Transverse colon (tissue), 4 donors: Measurements from ENCODE around the gene FBL. TPM values are rescaled to one million over a fixed set of nuclear protein-coding genes. Genes with fewer than 3 reads are reported as not detected.
"Not testable (repeated sequence)": the region's sequence is repeated elsewhere in the genome, so short reads cannot be mapped to it uniquely, and the experiment has no call there.

Experiments
- DNase-seq: peaks from one replicate; pipeline ENCODE4 v3.0.0-alpha.2; 2019
- H3K27ac ChIP-seq, 4 donors: fragments of 200-600 bp; sonication (generic); 2 replicates each; pipeline ENCODE4 v1.5.1; 2016 to 2018; ENCODE audit warnings: inconsistent platforms in 4 of 4
- H3K27me3 ChIP-seq: fragments of 200-600 bp; sonication (generic); 2 replicates; pipeline ENCODE4 v1.5.1; 2017; ENCODE audit warnings: inconsistent platforms
- H3K36me3 ChIP-seq, 4 donors: fragments of 200-600 bp; sonication (generic); 2 replicates each; pipeline ENCODE4 v1.5.1; 2017 to 2019; ENCODE audit warnings: inconsistent platforms in 4 of 4
- H3K4me1 ChIP-seq, 4 donors: fragments of 200-600 bp; sonication (generic); 2 replicates each; pipeline ENCODE4 v1.5.1; 2017 to 2020; ENCODE audit warnings: inconsistent platforms in 4 of 4
- H3K4me3 ChIP-seq, 4 donors: fragments of 200-600 bp; sonication (generic); 1 replicate in 1 of 4; 2 replicates in 3 of 4; pipeline versions ENCODE4 v1.5.1 to v1.6.1; 2017 to 2019; ENCODE audit warnings: inconsistent platforms in 4 of 4
- H3K9me3 ChIP-seq, 2 donors: fragments of 200-600 bp; sonication (generic); 2 replicates each; pipeline ENCODE4 v1.5.1; 2017 to 2019; ENCODE audit warnings: inconsistent platforms in 2 of 2
- EP300 ChIP-seq: sonication (generic); formaldehyde crosslinking; IDR thresholded peaks from one replicate; pipeline ENCODE4 v1.6.1; 2017; ENCODE audit warnings: antibody characterized with exemption, low read depth
- POLR2A ChIP-seq: fragments of 450-650 bp; IDR thresholded peaks from one replicate; pipeline ENCODE4 v1.6.1; 2016; ENCODE audit warnings: antibody characterized with exemption, mild to moderate bottlenecking, moderate library complexity
- POLR2AphosphoS5 ChIP-seq, 3 donors: sonication (generic); formaldehyde crosslinking; IDR thresholded peaks; one replicate each; pipeline ENCODE4 v1.6.1; 2016; ENCODE audit warnings: antibody characterized with exemption in 3 of 3
- WGBS, 2 donors: methylation state at CpG; one replicate each; pipeline ENCODE4 v1.1.5; 2018; ENCODE audit warnings: low coverage in 1 of 2; 5-methylcytosine and 5-hydroxymethylcytosine counted together
- in situ Hi-C, 4 donors: fragments of 200-750 bp; cut with MboI; loops; one replicate each; pipeline versions ENCODE4 v1.15.0 to v1.15.1; 2017; ENCODE audit warnings: low sequenced_read_pairs in 3 of 4, low pct_ligation_motif_present in 1 of 4, low pct_unique_long_range_greater_than_20kb in 1 of 4
- intact Hi-C: fragments of 100-400 bp; cut with DNase I; formaldehyde crosslinking; loops from one replicate; pipeline ENCODE4 v1.15.1; 2023; ENCODE audit warnings: low total_unique reads
- total RNA-seq, 4 donors: library from RNA; depleted of rRNA; stranded (reverse); fragments of >200 nt; gene quantifications; one replicate each; pipeline ENCODE4 v1.1.0, GENCODE V29; 2016
- TF ChIP-seq, protein P1 (sequence below), 5 experiments: fragments of 200-600 bp in 3 of 5; fragments of 450-650 bp in 2 of 5; sonication (generic) in 3 of 5; IDR thresholded peaks; 1 replicate in 2 of 5; 2 replicates in 3 of 5; pipeline ENCODE4 v1.5.1; 2016 to 2017; ENCODE audit warnings: antibody characterized with exemption in 5 of 5, inconsistent platforms in 3 of 5, mild to moderate bottlenecking in 2 of 5, moderate library complexity in 1 of 5

FBL gene
- total RNA-seq, 4 donors from 2014 or later = 20.6 to 107 (median 62.6) TPM

DNA sequence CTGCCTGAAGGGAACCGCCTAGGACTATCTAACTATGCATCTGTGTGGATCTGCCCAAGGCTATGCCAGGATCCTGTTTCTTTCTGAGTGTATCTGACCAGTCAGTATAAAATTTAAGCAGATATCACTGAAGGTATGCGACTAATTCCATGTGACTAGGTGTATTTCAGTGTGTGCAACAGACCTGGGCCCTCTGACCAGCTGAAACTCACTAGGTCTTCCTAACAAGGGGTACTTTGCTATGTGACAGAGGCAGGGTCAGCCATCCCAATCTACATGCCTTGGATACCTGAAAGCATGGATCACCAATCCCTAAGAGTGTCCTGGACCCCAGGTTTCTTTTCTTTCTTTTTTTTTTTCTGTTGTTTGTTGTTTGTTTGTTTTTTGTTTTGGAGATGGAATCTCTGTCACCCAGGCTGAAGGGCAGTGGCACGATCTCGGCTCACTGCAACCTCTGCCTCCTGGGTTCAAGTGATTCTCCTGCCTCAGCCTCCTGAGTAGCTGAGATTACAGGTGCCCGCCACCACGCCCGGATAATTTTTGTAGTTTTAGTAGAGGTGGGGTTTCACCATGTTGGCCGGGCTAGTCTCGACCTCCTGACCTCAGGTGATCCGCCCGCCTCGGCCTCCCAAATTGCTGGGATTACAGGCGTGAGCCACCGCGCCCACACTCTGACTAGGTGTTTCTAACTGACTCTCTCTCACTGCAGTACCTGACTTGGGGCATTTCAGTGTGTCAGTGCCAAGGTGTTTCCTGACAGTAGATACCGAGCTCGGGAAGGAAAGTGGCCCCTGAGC, 44.8 kb upstream of the FBL start:
- H3K27ac ChIP-seq = no peak overlapping the region
- peaks cover 0 to 5% (median 0%) of the 10 kb centered on the region in 4 donors for H3K36me3 ChIP-seq
- TF ChIP-seq, protein P1, sequence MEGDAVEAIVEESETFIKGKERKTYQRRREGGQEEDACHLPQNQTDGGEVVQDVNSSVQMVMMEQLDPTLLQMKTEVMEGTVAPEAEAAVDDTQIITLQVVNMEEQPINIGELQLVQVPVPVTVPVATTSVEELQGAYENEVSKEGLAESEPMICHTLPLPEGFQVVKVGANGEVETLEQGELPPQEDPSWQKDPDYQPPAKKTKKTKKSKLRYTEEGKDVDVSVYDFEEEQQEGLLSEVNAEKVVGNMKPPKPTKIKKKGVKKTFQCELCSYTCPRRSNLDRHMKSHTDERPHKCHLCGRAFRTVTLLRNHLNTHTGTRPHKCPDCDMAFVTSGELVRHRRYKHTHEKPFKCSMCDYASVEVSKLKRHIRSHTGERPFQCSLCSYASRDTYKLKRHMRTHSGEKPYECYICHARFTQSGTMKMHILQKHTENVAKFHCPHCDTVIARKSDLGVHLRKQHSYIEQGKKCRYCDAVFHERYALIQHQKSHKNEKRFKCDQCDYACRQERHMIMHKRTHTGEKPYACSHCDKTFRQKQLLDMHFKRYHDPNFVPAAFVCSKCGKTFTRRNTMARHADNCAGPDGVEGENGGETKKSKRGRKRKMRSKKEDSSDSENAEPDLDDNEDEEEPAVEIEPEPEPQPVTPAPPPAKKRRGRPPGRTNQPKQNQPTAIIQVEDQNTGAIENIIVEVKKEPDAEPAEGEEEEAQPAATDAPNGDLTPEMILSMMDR (IDR thresholded peaks at IDR 0.05) = no peak
- TF ChIP-seq POLR2AphosphoS5 (IDR thresholded peaks at IDR 0.05) = no peak
- TF ChIP-seq POLR2A = no peak
- no peak for TF ChIP-seq EP300
- WGBS, 2 donors = 78 to 100% methylated on average over 6 to 17 of the region's 17 CpGs
- intact Hi-C loops = no loop called here
- no peak for DNase-seq
- H3K27me3 ChIP-seq = peaks cover 10% of the 10 kb centered on the region
- H3K9me3 ChIP-seq = no peaks in the 10 kb centered on the region
- in situ Hi-C loops = no loop called here
- no peak overlapping the region for H3K4me3 ChIP-seq
- peaks cover 0 to 3% (median 0%) of the 10 kb centered on the region in 4 donors for H3K4me1 ChIP-seq

DNA sequence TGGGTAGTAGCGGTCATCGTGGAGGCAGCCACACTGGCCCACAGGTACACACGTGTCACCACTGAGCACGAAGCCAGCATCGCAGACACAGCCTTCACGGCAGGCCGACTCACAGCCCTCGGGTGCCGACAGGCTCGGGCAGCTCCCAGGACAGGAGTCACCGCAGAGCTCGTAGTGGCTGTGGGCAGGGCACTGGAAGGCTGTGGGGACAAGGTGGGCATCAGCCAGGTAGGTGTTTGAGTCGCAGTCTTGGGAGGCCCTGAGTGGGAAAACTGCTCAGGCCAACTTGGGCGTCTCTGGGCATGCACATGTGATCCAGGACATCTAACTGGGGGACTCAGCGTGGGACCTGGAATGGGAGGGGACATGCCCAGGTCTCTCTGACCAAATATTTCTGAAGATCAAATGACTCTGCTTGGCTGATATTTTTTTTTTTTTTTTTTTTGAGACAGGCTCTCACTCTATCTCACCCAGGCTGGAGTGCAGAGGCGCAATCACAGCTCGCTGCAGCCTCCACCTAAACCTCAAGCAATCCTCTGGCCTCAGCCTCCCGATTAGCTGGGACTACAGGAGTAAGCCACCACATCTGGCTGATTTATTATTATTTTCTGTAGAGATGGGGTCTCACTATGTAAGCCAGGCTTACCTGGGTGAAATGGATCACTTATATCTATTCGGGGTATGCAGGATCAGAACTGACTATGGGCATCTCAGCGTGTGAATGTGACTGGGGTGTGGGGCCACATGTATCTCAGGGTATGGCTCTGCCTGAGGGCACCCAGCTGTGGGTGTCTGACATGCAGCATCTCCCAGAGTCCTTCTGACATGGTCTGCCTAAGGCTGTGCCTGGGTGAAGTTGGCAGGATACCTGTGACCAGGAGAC, 43.9 kb upstream of the FBL start:
- intact Hi-C loops, in situ Hi-C loops, H3K27me3 ChIP-seq, H3K9me3 ChIP-seq, H3K27ac ChIP-seq, H3K4me1 ChIP-seq, H3K36me3 ChIP-seq, DNase-seq, H3K4me3 ChIP-seq: not testable (repeated sequence)
- peak in 1 of 3 donors; percentile 36 for TF ChIP-seq POLR2AphosphoS5 (IDR thresholded peaks at IDR 0.05)
- 91 to 97% methylated on average over 8 to 18 of the region's 20 CpGs for WGBS, 2 donors

DNA sequence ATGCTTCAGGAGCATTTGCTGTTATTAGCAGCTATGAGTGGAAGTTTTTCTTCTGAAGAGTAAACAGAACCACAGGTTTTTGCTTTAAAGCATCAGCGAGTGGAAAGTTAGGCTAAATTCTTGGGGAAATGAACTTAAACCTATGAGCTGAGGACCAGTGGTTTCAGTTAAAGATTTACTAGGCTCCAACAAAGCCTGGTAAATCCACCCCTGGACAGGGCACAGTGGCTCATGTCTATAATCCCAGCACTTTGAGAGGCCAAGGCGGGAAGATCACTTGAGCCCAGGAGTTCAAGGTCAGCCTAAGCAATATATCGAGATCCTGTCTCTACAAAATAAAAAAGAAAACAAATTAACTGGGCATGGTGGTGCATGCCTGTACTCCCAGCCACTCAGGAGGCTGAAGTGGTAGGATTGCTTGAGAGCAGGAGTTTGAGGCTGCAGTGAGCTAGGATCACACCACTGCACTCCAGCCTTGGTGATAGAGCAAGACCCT, 41.3 kb upstream of the FBL start:
- intact Hi-C loops, in situ Hi-C loops, H3K4me1 ChIP-seq, H3K36me3 ChIP-seq, H3K4me3 ChIP-seq, H3K9me3 ChIP-seq, H3K27ac ChIP-seq, DNase-seq, H3K27me3 ChIP-seq: not testable (repeated sequence)
- WGBS, 2 donors = 47 to 80% methylated on average over 1 to 2 of the region's 3 CpGs

DNA sequence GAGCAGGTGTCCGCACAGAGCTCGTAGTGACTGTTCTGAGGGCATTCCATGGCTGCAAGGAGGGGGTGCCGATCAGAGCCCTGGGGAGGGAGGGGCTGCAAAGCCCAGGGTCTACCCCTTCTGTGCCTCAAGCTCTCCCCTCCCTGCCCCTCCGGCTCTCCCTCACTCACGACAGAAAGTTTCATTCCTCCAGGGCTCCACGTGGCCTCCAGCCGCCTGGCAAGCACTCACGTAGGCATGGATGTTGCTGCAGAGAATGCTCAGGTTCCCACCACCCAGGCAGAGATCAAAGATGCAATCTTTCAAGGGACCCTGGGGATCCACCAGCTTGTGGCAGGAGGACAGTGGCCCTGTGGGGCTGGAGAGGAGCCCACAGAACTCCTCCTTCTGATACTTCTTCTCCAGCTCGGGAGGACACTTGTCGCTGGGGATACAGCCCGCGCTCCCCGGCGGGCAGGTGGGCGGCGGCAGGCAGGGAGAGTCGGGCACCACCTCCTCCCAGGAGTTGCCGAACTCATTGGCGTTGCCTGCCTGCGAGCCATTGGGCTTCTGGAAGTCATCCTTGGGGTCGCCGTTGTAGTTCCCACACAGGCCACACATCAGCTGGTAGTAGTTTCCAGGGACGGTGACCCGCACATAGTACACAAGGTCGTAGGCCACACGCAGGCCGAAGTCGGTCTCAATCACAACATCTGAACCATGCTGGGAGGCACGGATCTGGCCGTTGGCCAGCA, 39.8 kb upstream of the FBL start:
- in situ Hi-C loops, H3K9me3 ChIP-seq, H3K4me1 ChIP-seq, DNase-seq, H3K4me3 ChIP-seq, H3K36me3 ChIP-seq, H3K27ac ChIP-seq, H3K27me3 ChIP-seq, intact Hi-C loops: not testable (repeated sequence)
- WGBS, 2 donors = no CpG with 5 or more reads among the region's 30 CpGs

DNA sequence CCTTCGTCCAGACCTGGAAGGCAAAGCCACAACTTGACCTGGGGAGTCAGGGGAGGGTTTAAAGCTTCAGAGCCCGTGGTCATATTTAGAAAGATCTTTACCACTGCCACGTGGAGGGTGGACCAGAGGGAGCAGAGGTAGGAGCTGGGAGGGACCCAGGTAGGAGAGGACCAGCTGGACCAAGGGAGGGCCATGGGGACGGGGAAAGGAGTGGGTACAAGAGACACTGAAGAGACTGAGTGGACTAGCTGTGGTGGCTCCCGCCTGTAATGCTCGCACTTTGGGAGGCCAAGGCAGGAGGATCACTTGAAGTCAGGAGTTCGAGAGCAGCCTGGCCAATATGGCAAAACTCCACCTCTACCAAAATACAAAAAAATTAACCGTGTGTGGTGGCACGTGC, 38.5 kb upstream of the FBL start:
- H3K36me3 ChIP-seq, H3K4me3 ChIP-seq, H3K4me1 ChIP-seq, H3K9me3 ChIP-seq, H3K27ac ChIP-seq, DNase-seq, intact Hi-C loops, H3K27me3 ChIP-seq, in situ Hi-C loops: not testable (repeated sequence)
- WGBS, 2 donors = 69% methylated on average over 5 of the region's 9 CpGs; no CpG with 5 or more reads in 1 of the 2 donors

DNA sequence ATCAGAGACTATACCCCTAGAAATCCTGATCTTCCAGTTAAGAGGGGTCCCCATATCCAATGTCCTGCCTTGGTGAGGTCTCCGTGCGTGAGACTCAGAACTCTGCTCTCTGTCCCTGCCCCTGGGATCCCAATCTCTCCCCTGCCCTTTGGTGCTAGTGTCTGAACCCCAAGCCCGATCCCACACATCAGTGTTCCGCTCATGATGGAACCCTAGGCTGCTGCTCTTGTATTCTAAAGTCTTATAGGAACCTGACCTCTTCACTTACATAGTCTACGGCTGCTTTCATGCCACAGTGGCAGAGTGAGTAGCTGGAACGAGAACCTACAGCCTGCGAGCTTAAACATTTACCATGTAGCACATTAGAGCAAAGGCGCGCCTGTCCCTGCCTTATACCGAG, 36.5 kb upstream of the FBL start:
- DNase-seq, H3K27me3 ChIP-seq, intact Hi-C loops, H3K4me3 ChIP-seq, H3K36me3 ChIP-seq, H3K4me1 ChIP-seq, H3K27ac ChIP-seq, in situ Hi-C loops, H3K9me3 ChIP-seq: not testable (repeated sequence)
- WGBS, 2 donors = 80 to 96% methylated on average over 5 to 6 of the region's 10 CpGs
